GM21367 (cell line): ENCODE data around the gene MARK3.

Experiments
- ATAC-seq: cut with Tn5 transposase; IDR thresholded peaks from one replicate; pipeline ENCODE4 v1.9.1; 2021; ENCODE audit not compliant: unreplicated experiment

MARK3 gene

DNA sequence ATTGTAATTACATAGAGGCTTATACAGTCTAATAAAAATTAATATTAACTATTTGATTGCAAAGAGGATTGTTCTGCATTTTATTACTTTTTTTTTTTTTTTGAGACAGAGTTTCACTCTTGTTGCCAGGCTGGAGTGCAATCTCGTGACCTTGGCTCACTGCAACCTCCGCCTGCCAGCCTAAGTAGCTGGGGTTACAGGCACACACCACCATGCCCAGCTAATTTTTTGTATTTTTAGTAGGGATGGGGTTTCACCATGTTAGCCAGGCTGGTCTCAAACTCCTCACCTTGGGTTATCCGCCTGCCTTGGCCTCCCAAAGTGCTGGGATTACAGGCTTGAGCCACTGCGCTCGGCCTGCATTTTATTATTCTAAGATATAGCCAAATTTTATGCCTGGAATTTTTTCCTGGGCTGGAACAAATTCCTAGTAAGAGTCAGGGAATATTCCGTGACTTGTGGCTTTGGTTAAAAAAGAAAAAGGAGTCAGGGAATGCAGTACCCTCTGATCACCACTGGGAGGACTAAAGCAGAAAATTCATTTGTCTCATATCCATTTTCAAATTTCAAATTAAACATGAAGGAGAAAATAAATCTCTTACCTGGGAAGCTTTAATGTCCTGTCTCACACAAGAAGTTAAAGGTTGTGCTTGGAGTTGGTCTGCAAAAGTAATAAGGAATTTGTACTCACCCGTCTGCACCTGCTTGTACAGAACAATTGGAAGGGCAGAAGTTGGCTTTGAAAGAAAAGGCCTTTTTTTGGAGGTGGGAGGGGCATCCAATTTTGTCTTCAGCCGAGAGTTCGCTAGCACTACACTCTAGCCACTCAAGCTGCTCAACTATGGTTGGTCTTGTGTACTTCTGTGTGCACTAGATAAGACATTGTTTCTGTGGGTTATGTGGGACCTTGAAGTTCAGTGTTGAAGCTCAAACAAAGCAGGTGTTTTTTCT is 8.7 kb downstream of the MARK3 start:
- ATAC-seq: no peak

DNA sequence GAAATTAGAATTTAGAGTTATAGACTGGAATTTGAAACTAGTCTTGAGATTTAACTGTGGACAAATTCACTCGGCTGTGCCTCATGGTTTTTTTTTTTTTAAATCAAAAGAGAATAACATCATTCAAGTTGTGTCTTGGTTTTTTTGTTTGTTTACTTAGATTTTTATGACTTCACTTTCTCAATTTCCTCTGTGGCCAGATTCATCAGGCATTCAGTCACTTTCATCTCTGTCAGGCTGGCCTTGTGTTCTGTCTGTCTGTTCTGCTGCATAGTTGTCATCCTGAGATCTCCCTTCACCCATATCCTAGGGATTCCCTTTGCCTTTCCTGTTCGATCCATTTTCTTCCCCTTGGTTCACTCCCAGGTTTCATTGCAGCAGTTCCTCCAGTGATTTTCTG is 10.0 kb downstream of the MARK3 start:
- ATAC-seq: no peak

DNA sequence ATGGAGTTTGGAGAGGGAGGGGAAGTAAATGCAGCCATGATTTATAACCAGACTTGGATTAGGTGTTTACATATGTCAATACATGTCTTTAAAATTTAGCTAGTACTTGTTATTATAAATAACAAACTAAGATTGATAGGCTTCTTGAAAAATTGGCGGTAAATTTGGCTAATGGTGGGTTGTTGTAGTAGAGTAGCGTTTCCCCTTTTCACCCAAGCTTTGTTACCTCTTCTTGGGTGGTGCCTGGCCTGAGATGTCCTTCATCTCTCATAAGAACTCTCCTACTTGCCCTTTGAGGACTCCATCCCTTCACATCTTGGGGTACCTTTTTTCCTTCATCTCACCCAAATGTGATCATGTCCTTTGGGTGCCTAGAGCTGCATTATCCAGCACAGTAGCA is 11.2 kb downstream of the MARK3 start:
- ATAC-seq: no peak

DNA sequence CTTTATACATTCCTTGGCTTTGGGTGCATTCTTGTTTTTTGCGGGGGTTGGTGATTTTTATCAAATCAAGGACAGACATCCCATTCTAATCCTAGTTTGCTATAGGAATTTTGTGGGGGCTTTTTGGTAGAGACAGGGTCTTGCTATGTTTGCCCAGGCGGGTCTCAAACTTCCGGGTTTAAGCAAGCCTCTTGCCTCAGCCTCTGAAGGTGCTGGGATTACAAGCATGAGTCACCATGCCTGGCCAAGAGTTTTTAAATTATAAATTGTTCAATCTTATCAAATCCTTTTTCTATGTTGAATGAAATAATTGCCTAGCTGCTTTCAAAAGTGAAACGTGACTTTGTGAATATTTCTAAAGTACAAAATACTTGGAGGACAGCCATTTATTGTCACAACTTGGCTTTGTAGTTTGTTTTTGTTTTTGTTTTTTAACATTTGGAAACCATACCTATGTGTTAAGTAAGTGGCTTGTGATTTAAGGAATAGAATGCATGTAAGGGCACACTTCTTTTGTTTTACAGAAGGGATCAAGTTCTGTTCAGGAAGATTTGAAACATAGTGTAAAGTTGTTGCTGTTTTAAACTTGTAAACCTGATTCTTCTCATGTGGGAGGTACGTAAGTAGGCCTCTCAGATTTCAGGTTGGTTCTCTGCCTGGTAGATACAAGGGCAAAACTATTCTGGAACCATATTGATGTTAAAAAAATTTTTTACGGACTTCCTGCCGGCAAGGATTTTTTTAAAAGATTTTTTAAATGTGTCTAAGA is 13.4 kb downstream of the MARK3 start:
- ATAC-seq: no peak

DNA sequence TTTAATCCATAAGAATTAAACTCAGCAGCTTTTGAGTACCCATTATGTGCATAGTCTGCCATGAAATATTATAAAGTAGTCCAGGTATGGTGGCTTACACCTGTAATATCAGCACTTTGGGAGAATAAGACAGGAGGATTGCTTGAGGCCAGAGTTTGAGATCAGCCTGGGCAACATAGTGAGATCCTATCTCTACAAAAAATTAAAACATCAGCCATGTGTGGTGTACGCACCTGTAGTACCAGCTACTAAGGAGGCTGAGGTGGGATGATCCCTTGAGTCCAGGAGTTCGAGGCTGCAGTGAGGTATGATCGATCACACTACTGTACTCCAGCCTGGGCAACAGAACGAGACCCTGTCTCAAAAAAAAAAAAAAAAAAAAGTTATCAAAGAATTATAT is 15.3 kb downstream of the MARK3 start:
- ATAC-seq: no peak

DNA sequence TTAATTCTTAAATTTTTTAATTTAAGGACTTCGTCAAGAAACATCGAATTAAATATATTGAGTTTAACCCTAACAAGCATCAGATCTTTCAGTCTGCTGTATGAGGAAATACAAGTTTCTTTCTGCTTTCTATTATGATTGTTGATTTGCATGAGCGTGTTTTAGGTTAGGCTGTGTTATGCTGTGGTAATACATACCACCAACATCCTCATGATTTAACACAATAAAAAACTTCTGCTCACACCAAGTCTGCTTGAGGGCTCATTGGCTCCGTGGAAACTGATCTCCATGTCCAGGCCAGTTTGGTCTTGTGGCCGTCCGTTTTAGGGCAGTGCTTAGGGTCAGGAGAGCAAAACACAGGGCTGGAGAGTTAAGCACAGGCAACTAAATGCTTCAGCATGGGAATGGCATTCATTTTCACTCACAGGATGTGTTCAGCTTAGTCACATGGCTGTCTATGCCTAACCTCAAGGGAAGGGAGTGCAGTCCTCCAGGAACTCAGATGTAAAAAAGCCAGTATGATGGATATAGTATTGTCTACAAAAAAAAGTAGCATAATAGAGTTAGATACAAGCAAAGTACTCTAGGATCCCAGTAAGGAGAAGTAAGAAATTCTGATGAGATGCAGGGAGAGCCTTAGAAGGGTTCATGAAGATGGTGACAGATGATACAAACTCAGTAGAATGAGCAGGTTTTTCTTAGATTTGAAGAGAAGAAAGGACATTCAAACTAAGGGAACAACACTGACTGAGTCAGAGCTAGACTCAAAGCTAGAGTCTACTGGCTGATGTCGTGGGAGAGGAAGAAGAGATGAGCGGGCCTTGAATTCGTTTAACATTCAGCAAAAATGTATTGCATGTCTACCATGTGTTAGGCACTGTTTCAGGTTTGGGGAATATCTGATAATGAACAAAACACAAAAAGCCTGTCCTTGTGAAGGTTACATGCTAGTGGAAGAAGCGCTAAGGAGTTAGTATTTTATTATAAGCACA is 16.3 kb downstream of the MARK3 start:
- ATAC-seq: no peak

DNA sequence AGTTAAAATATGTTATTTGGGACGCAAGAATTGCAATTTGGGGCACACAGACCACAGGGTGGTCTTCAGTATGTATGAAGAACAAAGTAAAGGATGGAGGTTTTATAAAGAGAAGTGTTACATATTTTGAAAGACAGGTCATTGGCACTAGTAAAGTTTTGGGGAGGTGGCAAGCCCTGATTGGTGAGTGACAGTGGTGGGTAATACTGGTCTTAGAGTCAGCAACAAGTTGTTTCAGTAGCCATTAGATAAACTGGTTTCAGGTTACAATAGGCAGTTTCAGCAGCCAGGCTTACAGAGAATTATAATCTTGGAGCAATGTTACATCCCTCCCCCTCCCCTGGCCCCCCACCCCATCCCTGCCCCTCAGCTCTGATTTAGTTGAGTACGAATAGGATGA is 17.5 kb downstream of the MARK3 start:
- ATAC-seq: no peak

DNA sequence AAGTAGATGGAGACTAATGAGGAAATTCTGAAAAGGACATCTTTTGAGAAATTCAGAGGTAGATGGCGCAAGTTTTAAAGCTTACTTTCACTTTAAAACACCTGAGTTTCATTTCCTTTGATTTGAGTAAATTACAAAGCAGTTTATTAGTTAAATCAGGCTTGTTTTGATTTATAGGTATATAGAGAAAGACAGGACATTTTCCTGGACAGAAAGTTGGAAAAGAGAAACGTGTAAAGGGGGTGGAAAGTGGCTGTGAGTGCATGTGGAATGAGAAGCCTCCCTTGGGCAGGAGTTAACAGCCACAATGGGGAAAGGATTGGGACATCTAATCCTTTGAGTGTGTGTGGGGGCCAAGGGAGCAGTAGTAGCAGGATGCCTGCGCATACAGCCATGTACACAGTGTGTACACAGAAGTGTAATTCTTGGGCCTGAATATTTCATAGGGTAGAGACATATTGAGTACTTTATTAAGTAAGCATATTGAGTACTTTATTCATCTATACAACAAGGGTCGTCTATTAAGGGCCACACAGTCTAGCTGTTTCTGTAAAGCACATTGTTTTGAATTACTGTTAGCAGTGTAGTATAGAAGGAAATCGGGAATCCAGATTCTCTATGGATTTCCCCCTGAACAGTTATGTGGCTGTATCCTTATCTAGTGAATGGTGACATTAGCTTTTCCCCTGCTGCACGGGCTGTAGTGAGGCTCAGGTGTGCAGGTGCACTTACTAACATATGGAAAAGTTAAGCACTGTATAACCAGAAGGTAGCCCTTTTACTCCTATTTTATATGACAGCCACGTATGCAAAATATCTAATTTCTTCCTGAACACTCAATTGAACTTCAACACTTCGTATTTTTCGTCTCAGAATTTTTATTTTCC is 19.1 kb downstream of the MARK3 start:
- ATAC-seq: no peak

DNA sequence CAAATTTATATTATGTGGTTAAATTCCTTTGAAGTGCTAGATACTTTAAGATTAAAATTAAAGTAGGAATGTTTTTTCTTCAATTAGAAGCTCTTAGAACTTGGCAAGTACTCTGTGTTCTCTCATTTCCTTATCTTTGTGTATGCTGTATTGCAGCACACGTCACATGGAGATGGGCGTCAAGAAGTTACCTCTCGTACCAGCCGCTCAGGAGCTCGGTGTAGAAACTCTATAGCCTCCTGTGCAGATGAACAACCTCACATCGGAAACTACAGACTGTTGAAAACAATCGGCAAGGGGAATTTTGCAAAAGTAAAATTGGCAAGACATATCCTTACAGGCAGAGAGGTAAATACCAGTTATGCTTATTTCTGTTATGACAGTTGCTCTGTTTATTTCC is 19.7 kb downstream of the MARK3 start:
- ATAC-seq: no peak

DNA sequence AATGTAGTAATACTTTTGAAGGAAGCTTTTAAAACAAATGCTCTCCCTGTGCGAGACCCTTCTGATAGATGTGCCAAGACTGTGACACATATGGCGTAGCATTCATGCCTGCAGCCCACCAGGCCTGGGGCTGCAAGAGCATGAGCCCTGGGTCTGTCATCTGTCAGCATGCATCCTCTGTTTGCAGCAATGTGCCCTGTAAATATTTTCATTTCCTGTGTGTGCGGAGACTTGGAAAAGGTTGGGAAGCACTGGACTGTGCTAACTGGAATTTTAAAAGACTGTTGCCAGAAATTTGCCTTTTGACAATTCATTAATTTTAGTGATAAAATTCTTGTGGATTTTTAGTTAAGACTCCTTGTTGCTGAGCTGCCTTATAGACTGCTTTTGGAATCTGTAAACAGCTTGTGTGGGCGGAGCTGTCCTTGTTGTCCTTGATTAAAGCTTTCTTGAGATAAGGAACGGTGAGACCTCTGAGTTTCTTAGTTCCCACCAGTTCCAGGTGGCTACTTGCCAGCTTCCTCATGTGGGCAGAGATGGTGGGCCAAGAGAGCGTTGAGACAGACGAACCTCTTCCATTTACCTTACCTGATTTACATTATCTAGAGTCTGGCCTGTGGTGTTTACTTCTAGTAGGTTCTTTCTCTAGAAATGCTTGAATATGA is 23.4 kb downstream of the MARK3 start:
- ATAC-seq: no peak

DNA sequence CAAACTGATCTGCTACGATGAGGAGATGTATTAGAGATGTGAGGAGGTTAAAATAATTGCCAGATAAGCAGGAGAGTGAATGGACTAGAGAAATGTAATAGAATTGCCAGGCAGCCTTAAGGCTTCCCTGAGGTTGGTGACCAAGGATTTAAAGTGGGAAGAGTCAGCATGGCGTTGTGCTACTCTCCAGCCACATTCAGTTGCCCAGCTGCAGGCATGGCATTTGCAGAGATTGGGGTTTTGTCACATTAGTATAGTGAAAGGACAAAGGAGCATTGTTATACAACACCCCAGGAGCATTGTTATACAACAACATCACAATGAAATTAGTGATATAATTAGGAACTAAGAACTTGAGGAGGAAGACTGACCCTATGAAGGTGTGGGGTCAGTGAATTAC is 31.7 kb downstream of the MARK3 start:
- no peak for ATAC-seq

DNA sequence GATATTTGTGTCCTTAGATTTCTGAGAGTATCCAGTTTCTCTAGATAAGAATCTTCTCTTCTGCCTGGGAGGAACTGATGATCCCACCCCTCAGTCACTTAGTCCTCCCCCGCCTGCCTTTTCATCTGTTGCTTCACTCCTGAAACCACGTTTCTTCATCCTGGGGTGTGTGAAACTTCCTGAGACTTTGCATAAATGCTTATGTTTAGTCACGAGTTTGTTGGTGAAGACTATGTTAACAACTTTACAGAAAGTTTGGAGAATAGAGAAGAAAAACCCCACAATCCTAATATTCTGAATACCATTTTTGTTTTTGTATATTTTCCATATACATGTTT is 33.2 kb downstream of the MARK3 start:
- ATAC-seq: no peak

DNA sequence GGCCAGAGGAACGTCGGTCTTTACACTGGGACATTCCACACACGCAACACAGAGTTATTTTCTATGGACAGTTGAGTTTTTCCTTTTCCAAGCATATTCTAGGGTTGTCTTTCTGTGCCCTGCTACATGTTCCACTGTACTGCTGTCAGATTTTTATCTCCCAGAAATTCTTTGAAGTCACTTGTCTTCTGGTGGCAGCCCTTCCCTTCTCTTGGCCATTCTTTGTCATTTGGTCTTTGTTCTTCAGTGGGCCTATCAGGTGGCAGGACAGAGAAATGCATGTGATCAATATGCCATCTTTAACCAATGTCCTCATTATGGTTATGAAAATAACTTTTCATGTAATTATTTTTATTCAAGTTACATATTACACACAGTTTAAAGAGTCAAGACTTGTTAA is 36.3 kb downstream of the MARK3 start:
- ATAC-seq: no peak

DNA sequence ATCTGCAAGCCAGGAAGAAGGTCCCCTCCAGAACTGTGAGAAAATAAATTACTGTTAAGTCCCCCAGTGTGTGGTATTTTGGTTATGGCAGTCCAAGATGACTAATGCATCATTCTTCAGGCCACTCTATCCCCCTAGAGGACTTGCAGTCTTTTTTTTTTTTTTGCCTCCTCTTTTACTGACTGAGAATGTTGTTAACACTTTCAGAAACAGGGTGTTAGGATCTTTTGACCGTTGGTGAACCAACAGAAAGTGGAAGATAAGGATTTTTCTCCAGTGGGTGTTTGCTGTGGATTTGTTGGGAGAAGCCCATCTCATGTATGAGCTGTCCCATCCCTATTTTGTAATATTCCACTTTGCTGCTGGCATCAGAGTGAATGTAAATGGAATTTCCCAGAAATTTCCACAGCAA is 37.8 kb downstream of the MARK3 start:
- no peak for ATAC-seq

DNA sequence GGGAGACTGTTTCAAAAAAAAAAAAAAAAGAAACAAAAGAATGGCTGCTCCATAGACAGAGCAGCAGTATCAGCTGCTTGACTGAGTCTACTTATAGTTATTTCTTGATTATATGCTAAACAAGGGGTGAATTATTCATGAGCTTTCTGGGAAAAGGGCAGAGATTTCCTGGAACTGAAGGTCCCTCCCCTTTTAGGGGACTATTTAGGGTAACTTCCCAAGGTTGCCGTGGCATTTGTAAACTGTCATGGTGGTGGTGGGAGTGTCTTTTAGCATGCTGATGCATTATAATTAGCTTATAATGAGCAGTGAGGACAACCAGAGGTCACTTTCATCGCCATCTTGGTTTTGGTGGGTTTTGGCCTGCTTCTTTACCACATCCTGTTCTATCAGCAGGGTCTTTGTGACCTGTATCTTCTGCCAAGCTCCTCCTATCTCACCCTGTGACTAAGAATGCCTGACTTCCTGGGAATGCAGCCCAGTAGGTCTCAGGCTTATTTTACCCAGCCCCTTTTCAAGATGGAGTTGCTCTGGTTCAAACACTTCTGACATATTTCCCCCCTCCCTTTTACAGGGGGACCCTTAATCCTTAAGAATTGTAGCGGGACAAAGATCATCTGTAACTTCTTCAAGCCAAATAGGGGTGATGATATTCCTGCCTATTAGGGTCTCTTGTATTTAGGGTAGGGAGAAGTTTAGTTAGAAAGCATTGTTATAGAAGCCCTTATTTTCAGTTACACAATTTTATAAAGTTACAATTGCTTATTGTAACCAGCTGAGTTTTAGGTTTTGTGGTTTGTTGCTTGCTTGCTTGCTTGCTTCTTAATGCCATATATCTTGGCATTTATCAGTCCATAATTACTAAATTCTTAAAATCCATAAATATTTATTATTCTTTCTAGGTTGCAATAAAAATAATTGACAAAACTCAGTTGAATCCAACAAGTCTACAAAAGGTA is 42.5 kb downstream of the MARK3 start:
- ATAC-seq: no peak

DNA sequence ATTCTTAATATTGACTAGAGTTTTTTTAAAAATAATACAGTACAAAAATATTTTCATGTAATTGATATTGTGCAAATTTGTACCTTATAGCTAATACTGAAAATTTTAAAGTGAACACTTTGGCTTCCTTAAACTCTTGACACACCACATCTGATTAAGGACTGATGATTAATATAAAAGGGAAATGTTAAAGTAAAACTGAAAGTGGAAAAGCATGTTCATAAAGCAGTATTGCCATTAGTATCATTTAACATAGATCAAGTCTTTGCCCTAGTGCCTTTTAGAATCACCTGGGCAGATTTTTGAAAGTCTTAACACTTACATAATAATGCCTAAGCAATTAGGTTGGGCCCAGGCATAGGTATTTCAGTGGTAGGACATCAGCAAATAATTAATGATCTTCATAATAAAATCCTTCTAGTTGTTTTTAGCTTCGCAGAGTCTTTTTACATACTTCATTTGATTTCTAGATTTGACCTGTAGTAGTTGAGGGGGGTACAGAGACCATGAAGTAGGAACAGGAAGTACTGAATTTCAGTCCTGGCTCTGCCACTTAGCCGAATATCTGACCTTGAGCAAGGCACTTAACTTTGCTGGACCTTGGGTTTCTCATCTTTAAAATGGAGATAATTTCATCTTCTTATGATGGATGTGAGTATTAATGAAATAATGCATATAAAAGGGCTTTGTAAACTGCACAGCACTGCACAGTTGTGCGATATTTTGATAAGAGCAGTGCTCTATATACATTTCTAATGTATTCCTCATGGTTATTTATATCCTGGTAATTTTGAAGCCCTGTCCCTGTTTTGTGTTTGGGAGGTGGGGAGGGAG is 43.7 kb downstream of the MARK3 start:
- no peak for ATAC-seq

DNA sequence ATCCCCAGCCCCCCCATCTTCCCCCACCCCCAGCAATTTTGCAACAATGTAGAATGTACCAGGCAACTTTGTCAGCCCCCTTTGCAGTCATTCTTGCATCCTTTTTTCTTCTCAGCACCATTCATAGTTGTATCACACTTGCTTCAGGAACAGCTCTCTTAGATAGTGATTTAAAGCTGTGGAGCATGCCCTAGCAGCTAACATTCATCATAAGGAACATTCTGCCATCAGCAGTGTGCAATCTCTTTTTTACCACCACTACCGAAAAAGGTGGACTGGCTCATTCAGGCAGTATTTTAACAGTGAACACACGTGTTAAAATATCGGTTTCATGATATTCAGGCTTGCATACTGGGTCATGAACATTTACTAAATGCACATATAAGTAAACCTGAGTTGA is 45.1 kb downstream of the MARK3 start:
- ATAC-seq: no peak

DNA sequence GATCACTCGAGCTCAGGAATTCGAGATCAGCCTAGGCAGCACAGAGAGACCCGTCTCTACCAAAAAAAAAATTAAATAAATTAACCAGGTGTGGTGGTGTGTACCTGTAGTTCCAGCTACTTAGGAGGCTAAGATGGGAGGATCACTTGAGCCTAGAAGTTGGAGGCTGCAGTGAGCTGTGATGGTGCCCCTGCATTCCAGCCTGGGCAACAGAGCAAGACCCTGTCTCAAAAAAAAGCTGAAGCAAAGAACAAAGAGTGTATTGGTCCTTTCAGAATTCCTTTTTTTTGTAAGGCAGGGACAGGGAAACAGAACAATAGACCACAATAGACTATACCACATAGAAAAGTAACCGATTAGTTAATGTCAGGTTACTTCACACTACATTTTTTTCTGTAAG is 47.4 kb downstream of the MARK3 start:
- no peak for ATAC-seq
